COLO668 (cell line): Measurements from ENCODE around the gene PROCR.
"Not testable (repeated sequence)": the region's sequence is repeated elsewhere in the genome, so short reads cannot be mapped to it uniquely, and the experiment has no call there.

ENCODE experiments used
- DNase-seq: peaks from one replicate; lab custom pipeline; 2025; ENCODE audit not compliant: unreplicated experiment; lab: John Stamatoyannopoulos, UW

The PROCR gene

DNA sequence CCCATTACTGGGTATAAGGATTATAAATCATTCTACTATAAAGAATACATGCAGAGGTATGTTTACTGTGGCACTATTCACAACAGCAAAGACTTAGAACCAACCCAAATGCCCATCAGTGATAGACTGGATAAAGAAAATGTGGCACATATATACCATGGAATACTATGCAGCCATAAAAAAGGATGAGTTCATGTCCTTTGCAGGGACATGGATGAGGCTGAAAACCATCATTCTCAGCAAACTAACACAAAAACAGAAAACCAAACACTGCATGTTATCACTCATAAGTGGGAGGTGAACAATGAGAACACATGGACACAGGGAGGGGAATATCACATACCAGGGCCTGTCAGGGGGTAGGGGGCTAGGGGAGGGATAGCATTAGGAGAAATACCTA lies 7.3 kb upstream of the PROCR start:
- DNase-seq = not testable (repeated sequence)

GRCh38 chr20:35165221-35166185 lies 6.4 kb upstream of the PROCR start:
- no peak for DNase-seq

DNA sequence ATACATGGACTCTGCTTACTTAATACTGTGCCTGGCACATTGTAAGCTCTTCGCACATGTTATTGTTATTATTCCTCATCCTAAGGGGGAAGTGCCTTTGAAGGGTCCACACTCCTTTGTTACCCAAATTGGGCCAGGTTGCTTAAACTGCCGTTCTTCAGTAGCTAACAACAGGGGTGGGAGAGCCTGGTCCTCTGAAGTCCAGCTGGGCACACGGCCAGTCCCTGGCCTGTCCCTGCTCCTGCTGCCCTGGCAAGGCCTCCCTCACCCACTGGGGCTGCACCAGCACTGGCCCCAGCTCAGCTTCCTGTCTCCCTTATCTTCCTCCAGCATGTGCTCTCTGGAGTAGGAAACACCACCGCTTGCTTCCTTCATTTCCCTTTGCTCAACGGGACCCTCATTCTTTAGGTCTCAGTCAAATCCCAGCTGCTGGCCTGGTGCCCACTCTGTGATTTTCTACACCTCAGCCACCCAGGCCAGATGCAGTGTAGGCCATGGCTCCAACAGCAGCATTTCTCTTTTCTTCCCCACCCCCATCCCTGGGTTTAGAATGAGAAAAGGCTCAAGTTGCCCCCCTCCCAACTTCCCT lies 5.5 kb upstream of the PROCR start:
- no peak for DNase-seq

- DNase-seq = no peak
These were observed 4.1 kb upstream of the PROCR start for GRCh38 chr20:35167787-35168186.

- DNase-seq = not testable (repeated sequence)
These were observed 3.0 kb upstream of the PROCR start for GRCh38 chr20:35168701-35169409.

DNA sequence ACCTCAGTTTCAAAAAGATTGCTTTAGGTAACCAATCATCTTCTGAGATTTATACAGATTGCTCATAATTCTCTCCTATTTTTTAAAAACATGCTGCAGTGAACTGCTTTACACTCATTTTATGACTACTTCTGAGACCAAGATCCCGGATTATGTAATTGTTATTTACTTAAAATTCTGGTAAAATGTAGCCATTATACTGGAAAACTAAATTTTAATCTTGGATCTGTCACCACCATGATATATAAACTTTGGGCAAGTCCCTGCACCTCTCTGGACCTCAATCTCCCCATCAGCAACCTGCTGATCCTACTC lies 477 bp upstream of the PROCR start:
- DNase-seq = no peak

GRCh38 chr20:35172434-35172806 lies 548 bp downstream of the PROCR start:
- no peak for DNase-seq

GRCh38 chr20:35173576-35174192 lies 1.8 kb downstream of the PROCR start:
- DNase-seq = no peak

- peak; percentile 19 for DNase-seq
These were observed 2.8 kb downstream of the PROCR start for GRCh38 chr20:35174458-35175216.

DNA sequence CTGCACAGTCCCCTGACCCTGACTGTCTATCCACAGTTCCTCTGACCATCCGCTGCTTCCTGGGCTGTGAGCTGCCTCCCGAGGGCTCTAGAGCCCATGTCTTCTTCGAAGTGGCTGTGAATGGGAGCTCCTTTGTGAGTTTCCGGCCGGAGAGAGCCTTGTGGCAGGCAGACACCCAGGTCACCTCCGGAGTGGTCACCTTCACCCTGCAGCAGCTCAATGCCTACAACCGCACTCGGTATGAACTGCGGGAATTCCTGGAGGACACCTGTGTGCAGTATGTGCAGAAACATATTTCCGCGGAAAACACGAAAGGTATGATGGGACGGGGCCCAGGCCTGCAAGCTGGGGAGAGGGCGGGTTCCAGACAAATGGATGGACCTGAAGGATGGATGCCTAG lies 4.3 kb downstream of the PROCR start:
- DNase-seq = no peak

GRCh38 chr20:35179292-35180212 lies 7.7 kb downstream of the PROCR start:
- no peak for DNase-seq

DNA sequence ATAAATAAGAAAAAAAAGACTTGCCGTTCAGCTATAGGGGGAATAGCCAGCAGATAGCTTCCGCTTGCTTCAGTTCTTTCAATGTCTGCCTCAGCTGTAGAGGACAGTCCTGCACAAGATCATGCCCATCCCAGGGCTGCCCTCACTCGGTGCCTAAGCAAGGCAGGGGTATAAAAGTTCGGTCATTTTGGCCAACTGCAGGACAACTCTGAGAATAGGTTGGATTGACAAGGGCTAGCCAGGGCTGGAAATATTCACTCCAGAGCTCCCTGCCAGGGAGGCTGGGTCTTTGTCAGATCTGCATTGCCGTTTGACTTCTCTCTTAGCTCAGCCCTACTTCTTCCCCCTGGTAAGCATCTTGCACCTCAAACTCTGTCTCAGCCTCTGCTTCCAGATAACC lies 8.4 kb downstream of the PROCR start:
- no peak for DNase-seq

DNA sequence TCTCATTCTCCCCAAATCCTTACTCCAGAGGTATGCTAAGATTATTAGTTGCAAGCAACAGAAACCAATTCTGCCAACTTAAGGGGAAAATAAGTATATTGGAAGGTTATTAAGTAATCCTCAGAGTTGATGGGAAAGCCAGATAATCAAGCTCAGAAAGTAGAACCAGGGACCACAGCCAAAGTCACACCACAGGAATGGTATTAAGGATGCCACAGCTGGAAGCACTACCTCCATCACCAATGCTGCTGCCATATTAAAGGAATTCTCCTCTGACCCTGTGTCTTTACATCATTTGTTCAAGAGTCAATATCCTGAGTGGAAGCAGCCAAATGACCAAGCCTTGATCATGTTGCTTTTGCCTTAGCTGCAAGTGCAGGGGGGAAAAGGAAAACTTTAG lies 9.9 kb downstream of the PROCR start:
- no peak for DNase-seq

DNA sequence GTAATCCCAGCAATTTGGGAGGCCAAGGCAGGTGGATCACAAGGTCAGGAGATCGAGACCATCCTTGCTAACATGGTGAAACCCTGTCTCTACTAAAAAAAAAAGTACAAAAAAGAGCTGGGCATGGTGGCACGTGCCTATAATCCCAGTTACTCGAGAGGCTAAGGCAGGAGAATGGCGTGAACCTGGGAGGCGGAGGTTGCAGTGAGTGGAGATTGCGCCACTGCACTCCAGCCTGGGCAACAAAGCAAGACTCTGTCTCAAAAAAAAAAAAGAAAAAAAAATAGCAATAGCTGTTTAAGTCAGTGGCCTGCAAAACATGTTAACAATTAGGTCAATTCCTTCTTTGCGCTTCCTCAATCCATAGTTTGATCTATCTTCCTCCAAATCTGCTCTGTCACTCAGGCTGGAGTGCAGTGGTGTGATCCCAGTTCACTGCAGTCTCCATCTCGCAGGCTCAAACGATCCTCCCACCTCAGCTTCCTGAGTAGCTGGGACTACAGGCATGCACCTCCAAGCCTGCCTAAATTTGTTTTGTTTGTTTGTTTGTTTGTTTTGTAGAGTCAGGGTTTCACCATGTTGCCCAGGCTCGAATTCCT lies 14.9 kb downstream of the PROCR start:
- not testable (repeated sequence) for DNase-seq

GRCh38 chr20:35187584-35188190 lies 15.8 kb downstream of the PROCR start:
- DNase-seq = no peak

- DNase-seq = not testable (repeated sequence)
These were observed 17.4 kb downstream of the PROCR start for GRCh38 chr20:35189223-35189622.

GRCh38 chr20:35190556-35190955 lies 18.7 kb downstream of the PROCR start:
- DNase-seq = no peak

GRCh38 chr20:35191419-35192117 lies 19.7 kb downstream of the PROCR start:
- DNase-seq = no peak
